Cerebellar nuclear complex (tissue), 1 donor: Measurements from ENCODE around the gene CCNYL1.

Experiments
- DNase-seq, 2 experiments: peaks; one replicate each; lab custom pipeline; 2025; lab: John Stamatoyannopoulos, UW

Gene CCNYL1

DNA sequence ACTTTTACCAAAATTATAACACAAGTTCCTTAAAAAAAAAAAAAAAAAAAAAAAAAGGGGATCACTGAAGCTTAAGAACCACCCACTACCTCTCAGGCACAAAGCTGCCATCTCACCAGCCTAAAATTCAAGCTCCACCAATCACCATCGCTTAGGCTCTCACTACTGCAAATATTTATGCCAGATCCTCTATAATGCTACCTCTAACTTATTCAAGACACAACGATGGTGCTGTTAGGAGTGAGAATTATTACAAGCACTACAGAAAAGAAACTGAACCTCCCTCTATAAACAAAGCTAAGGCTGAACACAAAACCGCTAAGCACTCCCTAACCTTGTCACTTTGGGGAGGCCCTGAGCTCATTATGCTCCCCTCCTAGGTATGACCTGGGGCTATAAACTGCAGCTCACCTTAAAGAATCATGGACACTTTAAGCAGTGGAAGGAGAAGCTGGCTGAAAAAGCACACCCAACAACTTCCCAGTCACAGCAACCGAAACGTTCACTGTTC lies 54.7 kb downstream of the CCNYL1 start:
- no peak for DNase-seq

DNA sequence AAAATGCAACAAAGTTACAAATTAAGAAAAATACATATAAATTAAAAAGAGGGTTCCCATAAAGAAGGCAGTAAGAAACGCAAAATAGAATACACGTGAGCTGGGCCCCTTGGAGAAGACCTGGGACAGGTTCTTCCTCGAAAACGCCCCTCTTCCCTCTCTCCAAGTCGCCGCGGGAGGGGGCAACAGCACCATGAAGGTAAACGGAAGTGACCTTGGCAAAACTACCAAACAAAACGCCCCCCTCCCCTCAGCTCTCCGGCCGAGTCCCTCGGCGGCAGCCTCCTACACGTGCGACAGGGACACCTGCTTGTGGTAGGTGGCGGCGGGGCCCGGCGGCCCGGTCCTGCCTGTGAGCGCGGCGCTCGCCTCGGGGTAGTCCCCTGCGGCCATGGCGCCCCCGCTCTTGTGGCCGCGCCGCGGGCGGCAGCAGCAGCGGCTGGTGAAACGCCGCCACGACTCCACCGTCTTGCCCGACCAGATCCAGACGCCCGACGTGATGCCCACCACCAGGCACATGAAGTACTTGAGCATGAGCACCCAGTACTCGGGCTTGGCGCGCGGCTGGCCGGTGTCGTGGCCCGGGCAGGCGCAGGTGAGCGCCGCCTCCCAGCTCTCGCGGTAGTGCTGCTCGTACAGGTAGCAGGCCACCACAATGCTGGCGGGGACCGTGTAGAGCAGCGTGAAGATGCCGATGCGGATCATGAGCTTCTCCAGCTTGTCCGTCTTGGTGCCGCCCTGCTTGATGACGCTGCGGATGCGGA lies 55.4 kb downstream of the CCNYL1 start:
- DNase-seq, result no peak

DNA sequence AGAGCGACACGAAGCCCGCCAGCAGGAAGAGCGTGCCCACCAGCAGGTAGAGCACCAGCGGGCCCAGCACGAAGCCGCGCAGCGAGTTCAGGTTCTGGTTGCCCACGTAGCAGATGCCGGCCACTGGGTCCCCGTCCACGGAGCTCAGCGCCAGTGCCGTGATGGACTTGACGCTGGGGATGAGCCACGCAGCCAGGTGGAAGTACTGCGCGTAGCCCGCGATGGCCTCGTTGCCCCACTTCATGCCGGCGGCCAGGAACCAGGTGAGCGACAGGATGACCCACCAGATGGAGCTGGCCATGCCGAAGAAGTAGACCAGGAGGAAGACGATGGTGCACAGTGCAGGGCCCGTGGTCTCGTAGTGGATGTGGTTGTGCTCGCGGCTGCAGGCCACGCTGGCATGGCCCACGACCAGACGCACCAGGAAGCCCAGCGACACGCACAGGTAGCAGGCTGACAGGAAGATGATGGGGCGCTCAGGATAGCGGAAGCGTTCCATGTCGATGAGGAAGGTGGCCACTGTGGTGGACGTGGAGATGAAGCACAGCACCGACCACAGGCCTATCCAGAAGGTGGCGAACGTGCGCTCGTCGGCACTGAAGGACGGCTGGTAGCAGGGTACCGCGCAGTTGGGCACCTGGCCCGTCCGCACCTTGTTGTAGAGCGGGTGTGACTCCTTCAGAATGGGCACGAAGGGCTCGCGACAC lies 56.2 kb downstream of the CCNYL1 start:
- DNase-seq, result no peak

DNA sequence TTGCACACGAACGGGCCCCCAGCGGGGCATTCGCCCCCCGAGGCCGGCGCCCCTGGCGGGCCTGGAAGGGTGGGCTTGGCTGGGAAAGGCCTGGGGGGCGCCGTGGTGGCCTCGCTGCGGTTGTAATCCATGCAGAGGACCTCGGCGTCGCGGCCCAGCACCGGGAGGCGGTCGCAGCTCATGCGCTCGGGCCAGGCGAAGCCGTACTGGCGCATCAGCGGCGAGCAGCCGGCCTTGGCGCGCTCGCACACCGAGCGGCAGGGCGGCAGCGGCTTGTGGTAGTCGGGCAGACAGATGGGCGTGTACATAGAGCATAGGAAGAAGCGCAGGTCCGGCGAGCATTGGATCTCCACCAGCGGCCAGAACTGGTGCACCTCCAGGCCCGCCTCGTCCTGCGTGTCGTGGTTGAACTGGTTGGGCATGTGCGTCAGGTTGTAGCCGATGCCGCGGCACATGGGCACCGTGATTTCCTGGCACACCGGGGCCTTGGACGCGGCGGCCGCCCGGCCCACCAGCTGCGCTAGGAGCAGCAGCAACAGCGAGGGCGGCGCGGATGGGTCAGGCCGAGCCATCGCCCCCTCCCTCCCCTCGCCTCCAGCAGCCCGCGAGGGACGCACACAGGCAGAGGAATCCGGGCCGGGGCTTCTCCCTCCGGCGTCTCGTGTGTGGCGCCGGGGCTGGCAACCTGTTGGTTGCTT lies 56.9 kb downstream of the CCNYL1 start:
- no peak for DNase-seq

DNA sequence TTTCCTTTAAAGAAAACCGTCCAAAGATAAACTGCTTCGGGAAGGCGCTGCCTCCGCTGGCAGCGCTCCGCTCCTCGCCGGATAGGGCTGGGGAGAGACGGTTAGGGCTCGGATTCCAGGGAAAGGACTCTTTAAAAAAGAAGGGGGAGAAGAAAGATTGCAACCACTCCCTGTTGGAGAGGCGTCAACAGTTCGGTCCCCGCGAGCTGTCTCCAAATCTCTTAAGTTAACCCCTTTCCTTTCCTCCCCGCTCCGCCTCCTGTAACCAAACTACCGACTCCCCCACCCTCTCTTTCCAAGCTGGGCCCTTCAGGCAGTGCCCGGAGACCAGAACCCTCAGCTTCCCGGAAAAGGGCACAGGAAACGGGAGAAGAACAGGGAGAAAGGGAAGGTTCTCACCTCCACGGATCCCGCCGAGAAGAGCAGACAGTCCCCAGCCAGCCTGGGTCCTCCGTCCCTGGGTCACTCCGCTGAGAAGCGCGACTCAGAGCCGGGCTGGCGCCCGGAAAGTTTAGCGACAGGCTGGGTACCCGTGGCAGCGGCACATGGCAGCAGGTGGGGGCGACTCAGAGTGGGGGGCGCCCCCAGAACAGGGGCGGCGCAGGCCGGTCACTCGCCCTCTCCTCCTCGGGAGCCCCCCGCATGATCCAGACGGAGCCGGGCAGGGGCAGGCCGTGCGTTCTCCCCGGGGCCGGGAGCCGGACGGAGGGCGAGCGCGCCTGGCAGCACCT lies 57.6 kb downstream of the CCNYL1 start:
- DNase-seq, result no peak

DNA sequence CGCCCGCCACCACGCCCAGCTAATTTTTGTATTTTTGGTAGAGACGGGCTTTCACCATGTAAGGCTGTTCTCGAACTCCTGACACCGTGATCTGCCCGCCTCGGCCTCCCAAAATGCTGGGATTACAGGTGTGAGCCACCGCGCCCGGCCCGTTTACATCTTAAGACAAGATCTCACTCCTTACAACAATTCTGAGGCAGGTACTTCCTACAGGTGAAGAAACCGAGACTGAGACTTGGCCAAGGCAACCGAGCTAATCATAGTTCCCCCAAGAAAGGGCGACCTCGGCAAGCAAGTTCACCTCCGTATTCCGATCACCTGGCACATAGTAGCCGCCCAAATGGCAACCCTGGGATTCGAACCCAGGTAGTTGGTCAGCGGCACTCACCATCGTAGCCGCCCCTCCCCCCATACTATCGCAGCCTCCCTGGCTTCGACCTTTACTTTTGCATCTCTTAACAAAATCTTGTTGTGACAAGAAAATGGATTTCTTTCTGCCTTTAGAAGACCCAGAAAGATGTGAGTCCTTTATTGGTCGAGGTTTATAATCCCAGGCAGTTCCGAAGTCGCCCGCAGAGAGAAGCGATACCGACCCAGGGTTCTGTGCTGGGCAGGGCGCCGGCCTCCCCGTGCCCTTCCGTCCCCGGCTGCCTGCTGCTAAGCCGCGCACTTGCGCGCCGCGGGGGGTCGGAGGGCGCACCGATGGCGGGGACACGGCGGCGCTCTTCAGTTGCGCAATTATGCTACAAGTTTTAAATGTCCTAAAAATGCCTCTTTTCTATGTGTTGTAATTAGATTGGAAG lies 59.4 kb downstream of the CCNYL1 start:
- DNase-seq, result no peak

DNA sequence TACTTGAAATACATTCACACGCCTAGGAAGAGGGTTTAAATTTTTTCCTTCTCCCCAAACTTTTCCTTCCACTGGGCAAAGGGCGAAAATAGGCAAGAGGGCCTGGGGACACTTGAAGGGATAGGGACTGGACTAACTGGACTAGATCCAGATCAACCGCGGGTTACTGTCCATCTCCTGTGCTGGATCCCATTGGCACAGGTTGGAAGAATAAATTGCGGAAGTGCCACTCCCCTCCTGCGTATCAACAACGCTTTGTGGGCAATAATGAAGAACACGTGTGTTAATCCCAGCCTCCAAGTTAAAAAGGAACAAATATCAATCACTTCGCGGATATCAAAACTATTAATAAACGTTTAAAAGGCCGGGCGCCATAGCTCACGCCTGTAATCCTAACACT lies 60.0 kb downstream of the CCNYL1 start:
- DNase-seq, result no peak

DNA sequence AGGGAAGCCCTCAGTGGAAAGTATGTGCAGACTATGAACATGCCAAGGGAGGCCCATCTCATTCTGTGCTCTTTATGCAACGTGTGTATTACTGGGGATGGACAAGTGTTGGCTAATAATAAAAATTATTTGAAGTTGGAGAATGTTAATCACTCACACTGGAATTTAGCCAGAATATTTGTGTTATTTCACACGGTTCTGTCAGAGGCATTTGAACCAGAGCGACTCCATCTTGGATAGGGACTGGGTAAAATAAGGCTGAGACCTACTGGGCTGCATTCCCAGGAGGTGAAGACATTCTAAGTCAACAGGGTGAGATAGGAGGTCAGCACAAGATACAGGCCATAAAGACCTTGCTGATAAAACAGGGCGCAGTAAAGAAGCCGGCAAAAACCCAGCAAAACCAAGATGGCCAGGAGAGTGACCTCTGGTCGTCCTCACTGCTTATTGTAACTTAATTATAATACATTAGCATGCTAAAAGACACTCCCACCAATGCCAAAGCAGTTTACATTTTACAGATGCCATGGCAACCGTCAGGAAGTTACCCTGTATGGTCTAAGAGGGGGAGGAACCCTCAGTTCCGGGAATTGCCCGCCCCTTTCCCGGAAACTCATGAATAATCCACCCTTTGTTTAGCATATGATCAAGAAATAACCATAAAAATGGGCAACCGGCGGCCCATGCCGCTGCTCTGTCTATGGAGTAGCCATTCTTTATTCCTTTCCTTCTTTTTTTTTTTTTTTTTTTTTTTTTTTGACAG lies 60.8 kb downstream of the CCNYL1 start:
- DNase-seq, result no peak

DNA sequence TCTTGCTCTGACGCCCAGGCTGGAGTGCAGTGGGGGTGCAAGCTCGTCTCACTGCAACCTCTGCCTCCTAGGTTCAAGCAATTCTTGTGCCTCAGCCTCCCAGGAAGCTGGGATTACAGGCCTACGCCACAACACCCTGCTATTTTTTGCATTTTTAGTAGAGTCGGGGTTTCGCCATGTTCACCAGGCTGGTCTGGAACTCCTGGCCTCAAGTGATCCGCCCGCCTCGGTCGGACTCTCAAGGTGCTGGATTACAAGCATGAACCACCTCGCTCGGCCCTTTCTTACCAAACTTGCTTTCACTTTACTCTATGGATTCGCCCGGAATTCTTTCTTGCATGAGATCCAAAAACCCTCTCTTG lies 61.4 kb downstream of the CCNYL1 start:
- no peak for DNase-seq

DNA sequence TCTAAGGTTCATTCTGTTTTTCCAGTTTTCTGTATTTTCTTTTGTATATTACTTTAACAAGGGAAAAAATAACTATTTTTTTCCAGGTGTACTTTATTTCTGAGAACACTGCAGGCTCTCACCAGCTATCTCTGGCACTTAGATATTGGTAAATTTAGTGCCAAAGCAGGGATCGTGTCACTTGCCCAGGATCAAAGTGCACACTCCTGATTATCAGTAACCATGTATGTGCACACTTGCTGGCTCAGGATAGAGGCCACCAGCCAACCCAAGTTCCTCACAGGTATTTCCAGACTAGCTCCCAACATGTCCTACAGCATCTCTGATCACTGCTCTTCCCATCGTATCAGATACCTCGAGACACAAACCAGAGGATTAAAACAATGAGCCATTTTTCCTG lies 64.0 kb downstream of the CCNYL1 start:
- no peak for DNase-seq

DNA sequence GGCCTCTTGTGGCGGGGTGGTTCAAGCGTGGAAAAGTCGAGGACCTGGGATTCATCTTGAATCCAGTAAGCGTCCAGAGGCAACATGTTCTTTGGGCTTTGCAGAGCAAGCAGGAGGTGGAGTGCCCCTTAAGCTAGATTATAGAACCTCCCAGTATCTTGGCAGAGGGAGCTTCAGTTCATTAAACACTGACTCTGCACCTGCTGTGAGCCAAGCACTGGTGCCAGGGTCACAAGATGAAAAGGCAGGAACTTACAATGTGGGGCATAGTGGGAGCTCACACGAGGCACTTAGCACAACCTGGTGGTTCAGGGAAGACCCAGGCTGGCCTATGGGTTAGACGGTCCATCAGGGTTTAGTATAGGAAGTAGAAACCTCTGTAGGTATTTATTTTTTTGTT lies 65.7 kb downstream of the CCNYL1 start:
- DNase-seq, result no peak

DNA sequence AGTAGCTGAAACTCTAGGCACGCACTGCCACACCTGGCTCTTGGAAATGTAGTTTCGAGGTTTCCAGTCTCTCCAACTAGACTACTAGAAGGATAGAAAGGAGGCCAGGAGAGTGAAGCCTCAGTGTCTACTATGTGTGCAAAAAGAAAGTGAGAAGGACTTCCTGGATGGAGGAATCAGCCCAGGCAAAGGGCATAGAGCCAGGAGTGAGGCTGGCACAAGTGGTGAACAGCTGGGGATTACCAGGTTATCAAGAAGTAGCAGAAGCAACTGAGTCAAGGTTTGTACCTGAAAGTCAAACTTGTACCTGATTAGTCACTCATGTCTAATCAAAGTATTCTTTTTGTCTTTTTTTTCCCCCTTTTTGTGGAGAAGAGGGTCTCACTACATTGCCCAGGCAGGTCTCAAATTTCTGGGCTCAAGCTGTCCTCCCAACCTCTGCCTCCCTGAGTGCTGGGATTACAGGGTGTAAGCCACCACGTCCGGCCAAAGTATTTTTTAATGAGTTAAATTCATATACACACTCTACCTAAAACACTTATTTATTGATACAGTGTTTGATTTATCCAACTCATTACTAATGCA lies 67.0 kb downstream of the CCNYL1 start:
- no peak for DNase-seq

DNA sequence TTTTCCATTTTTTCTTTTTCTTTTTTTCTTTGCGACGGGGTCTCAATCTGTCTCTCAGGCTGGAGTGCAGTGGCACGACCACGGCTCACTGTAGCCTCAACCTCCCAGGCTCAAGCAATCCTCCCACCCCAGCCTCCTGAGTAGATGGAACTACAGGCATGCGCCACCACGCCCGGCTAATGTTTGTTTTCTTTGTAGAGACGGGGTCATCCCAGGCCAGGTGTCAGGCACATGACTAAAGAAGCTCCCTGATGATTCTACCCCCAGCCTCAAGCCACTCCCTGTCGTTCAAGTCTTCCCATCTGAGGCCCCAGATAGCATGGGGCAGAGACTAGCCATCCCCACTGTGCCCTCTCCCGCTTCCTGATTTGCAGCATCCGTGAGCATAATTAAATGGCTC lies 68.1 kb downstream of the CCNYL1 start:
- no peak for DNase-seq

DNA sequence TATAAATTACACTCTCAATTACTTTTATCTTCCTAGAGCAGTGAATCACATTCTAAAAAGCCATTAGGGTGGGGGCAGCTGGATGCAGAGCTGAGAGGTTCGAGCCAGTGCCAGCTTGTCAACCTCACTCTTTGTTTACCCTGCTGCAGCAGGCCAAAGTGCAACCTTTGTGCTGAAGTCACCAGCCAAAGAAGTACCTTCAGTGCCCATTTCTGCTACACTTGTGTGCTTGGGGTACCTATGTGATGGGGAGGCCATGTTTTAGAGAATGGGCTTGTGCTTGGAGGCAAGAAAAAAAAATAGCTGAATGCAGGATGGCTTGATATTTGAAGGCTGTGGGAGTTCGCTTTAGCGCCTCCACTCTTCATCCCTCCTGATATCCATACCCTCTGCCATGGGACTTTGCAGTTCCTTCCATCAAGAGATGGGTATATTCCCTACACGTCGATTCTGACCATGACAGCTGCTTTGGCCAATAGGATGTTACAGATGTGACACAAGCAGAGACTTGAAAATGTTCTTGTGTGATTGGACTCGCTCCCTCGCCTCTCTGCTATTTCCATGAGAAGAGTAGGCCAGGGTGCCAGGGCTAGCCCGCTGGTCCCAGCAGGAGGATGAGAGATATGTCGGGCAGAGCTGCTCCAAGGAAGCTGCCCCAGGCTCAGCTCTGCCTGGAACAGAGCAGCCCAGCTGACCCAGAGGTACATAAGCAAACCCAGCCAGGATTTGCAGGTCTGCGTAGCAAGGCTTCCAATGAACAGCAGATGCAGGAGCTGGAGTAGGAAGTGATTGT lies 71.0 kb downstream of the CCNYL1 start:
- DNase-seq, result no peak

DNA sequence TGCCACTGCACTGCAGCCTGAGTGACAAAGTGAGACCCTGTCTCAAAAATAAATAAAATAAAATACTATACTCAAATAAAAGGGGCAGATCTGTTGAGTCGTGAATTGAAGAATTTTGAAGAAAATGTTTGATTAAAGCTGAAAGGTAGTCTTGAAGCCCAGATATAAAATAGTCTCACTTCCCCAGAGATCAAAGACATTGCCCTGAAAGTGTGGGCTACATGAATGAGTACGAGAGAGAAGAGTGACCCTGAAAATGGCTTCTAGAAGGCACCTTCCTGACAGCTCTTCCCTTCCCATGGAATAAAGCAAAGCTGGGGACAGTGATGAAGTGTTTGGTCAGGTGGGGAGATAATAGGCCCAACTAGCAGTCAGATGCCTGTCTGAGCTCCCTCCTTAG lies 72.1 kb downstream of the CCNYL1 start:
- no peak for DNase-seq

DNA sequence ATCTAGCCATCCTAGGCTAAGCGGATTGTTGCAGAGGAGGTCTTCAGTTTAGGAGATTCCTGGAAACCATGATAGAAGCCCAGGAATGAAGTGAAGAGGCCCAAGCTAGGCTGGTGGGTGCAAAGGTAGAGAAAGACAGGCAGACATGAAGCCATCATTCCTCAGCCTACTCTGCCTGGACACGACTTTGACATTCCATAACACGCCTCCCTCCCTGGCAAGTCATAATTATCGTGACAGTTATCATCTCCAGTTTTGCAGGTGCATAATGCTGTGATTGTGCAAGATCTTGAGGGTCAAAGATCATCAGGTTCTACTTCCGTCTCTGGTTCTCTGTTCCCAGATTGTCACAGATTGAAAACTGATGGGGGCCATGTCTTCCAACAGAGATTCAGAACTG lies 73.5 kb downstream of the CCNYL1 start:
- DNase-seq, result no peak

DNA sequence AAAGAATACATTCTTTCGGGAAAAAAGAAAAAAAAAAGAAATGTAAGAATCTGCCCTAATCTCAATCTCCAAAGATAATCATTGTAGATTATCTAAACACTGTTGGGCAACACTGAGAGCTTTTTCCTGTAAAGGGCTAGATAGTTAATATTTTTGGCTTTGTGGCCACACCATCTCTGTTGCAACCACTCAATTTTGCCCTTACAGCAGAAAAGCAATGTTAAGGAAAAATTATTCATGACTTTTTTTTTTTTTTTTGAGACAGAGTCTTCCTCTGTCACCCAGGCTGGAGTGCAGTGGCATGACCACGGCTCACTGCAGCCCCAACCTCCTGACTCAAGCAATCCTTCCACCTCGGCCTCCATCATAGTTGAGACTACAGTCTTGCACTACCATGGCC lies 75.6 kb downstream of the CCNYL1 start:
- DNase-seq, result no peak

DNA sequence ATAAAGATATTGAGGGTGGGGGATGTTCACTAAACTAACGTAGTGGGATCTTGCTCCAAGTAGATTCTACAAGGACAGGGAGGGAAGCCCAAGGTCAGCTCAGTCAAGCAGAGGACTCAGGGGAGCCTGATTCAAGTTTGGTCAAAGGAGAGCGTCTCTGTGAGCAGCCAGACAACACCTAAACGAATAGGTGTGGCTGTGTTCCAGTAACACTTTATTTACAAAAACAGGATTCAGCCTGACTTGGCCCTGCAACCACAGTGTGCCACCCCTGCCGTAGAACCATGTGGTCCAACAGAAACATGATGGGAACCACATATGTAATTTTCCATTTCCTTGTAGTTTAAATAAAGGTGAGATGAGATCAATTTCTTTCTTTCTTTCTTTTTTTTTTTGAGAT lies 76.4 kb downstream of the CCNYL1 start:
- DNase-seq, result no peak

DNA sequence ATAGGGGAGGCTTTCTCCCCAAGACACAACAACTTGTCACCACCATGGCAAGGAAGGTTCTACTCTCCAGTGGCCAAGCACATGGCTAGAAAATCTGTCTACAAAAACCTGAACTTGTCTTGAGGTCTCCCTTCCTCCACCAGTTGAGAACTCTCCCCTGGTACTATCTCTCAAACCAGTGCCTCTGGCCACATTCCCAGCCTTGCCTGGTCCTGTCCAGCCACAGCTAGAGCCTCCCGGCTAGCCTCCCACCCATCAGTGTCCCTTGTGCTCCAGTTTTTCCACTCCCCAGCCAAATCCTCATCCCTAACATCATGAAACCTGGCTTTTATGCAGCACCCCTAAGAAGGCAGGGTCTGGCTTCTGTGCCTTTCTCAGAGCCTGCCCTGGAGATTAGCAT lies 79.5 kb downstream of the CCNYL1 start:
- DNase-seq, result no peak
